Activated T-cell treated with anti-CD3 and anti-CD28 coated beads, Interleukin-2, amount 50 U/mL, for 24 hours (primary cell): ENCODE measurements around the gene SIRPA.

Experiments
- DNase-seq: peaks from one replicate; pipeline ENCODE4 v3.0.0-alpha.2; 2020
- H3K27ac Mint-ChIP-seq: 2 replicates; pipeline ENCODE4 v1.8.0; 2020; ENCODE audit warnings: mild to moderate bottlenecking, mixed read lengths
- H3K27me3 Mint-ChIP-seq: 2 replicates; pipeline ENCODE4 v1.8.0; 2020; ENCODE audit warnings: mixed read lengths
- H3K36me3 Mint-ChIP-seq: 2 replicates; pipeline ENCODE4 v1.8.0; 2020; ENCODE audit warnings: low read depth, mixed read lengths
- H3K4me1 Mint-ChIP-seq: 2 replicates; pipeline ENCODE4 v1.8.0; 2020; ENCODE audit warnings: low read depth, mixed read lengths
- H3K4me3 Mint-ChIP-seq: 2 replicates; pipeline ENCODE4 v1.8.0; 2020; ENCODE audit warnings: mild to moderate bottlenecking, moderate library complexity, mixed read lengths
- H3K9me3 Mint-ChIP-seq: 2 replicates; pipeline ENCODE4 v1.8.0; 2020; ENCODE audit warnings: mixed read lengths

The SIRPA gene

DNA sequence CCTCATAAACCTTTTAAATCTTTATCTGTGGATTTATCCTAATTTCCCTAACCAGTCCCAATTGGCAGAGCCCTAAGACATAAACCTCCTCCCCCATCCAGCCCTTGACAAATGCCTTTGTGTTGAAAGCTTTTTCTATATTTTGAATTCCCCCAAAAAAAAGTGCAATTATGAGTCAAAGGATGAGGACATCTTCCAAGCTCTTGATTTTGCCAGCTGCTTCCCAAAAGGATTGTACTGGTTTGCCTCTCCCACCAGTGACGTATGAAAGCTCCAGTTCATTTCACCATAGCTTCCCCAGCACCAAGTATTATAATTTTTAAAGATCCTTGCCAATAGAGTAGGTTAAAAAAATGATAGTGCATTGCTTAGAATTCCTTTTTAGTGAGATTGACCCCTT lies 38.9 kb downstream of the SIRPA start:
- Mint-ChIP-seq H3K9me3 (no peaks in the 10 kb centered on the region), H3K27ac (no peak overlapping the region), H3K36me3 (no peaks in the 10 kb centered on the region), H3K4me3 (no peak overlapping the region), H3K4me1 (no peaks in the 10 kb centered on the region), H3K27me3 (peaks cover 40% of the 10 kb centered on the region)
- no peak for DNase-seq

DNA sequence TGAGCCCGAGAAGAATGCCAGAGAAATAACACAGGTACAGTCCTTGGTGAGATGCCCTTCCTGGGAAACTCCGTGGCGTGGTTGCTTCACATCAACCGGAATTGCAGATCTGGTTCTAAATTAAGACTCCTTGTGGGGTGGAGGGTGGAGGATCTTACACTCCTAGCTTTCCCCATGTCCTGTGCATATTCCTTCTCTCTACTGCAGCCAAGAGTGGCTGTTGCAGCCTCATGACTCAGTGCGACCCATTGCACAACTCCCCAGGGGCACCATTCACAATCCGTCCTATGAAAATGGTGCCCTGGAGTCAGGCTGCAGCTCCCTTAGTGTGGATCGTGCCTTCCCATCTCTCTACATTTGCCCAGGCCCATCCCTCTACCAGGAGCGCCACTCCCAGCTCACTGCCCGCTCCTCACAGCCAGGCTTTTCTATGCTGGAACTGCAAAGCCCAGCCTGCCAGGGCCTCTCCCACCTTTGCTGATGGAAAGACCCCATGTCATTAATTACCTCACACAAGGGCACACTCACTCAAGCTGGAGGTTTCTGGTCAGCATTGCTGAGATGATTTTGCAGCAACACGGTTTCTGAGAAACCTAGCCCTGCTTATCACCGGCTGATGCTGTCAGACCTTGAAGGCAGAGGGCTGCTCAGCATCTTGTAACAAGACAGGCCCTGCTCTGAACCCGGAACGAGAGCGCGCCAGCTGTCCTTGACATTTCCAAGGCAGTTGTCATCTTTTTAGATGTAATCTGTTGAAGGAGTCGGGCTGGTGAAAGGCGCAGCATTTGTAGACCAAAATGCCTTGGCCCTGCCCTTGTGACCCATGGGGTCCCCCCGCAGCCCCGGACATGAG lies 39.7 kb downstream of the SIRPA start:
- H3K9me3 Mint-ChIP-seq = no peaks in the 10 kb centered on the region
- no peaks in the 10 kb centered on the region for H3K4me1 Mint-ChIP-seq
- H3K27me3 Mint-ChIP-seq = peaks cover 32% of the 10 kb centered on the region
- no peaks in the 10 kb centered on the region for H3K36me3 Mint-ChIP-seq
- DNase-seq = no peak
- H3K4me3 Mint-ChIP-seq = no peak overlapping the region
- no peak overlapping the region for H3K27ac Mint-ChIP-seq

DNA sequence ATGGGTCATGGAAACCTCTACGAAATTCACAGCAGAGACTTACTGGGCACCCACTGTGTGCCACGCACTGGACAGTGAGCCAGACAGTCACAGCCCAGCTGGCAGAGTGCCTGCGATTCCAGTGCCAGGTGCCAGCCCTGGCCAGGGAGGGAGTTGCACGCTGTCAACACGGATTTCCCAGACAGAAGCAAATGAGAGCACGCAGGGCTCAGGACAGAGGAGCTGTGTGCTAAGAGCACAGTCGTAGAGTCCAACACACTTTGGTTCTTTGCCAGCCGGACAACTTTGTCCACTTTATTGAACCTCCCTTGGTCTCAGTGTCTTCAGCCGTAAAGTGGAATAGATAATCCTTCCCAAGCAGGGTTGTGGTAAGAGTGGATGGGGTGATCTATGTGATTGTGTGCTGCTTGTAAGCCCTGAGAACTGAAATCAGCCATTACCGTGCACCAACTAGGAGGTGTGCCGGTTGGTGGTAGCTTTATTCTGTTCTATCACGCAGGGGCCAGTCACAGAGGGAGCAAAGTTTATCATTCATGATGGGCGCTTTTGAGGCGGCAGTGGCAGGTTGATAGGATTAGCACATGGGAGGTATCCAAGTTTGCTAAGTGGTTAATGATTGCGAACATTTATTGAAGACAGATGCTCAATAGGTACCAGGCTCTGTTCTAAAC lies 40.6 kb downstream of the SIRPA start:
- no peak for DNase-seq
- H3K4me1 Mint-ChIP-seq = no peaks in the 10 kb centered on the region
- H3K4me3 Mint-ChIP-seq = no peak overlapping the region
- no peaks in the 10 kb centered on the region for H3K9me3 Mint-ChIP-seq
- peaks cover 28% of the 10 kb centered on the region for H3K27me3 Mint-ChIP-seq
- H3K36me3 Mint-ChIP-seq = no peaks in the 10 kb centered on the region
- H3K27ac Mint-ChIP-seq = no peak overlapping the region

- no peak overlapping the region for H3K27ac Mint-ChIP-seq
- H3K4me1 Mint-ChIP-seq = no peaks in the 10 kb centered on the region
- H3K36me3 Mint-ChIP-seq = no peaks in the 10 kb centered on the region
- H3K9me3 Mint-ChIP-seq = no peaks in the 10 kb centered on the region
- peaks cover 25% of the 10 kb centered on the region for H3K27me3 Mint-ChIP-seq
- no peak overlapping the region for H3K4me3 Mint-ChIP-seq
- DNase-seq = no peak
These were observed 42.2 kb downstream of the SIRPA start for GRCh38 chr20:1937316-1937976.

GRCh38 chr20:1938464-1939269 lies 43.5 kb downstream of the SIRPA start:
- no peak overlapping the region for H3K27ac Mint-ChIP-seq
- H3K9me3 Mint-ChIP-seq = no peaks in the 10 kb centered on the region
- no peak overlapping the region for H3K4me3 Mint-ChIP-seq
- no peak for DNase-seq
- no peaks in the 10 kb centered on the region for H3K4me1 Mint-ChIP-seq
- peaks cover 30% of the 10 kb centered on the region for H3K27me3 Mint-ChIP-seq
- no peaks in the 10 kb centered on the region for H3K36me3 Mint-ChIP-seq

- Mint-ChIP-seq H3K4me1 (no peaks in the 10 kb centered on the region), H3K4me3 (no peak overlapping the region), H3K27ac (no peak overlapping the region), H3K36me3 (no peaks in the 10 kb centered on the region), H3K9me3 (no peaks in the 10 kb centered on the region), H3K27me3 (peaks cover 32% of the 10 kb centered on the region)
- DNase-seq = no peak
These were observed 44.0 kb downstream of the SIRPA start for GRCh38 chr20:1939270-1939595.

- no peak for DNase-seq
- H3K27me3 Mint-ChIP-seq = peaks cover 43% of the 10 kb centered on the region
- H3K4me3 Mint-ChIP-seq = no peak overlapping the region
- H3K9me3 Mint-ChIP-seq = no peaks in the 10 kb centered on the region
- H3K36me3 Mint-ChIP-seq = no peaks in the 10 kb centered on the region
- no peak overlapping the region for H3K27ac Mint-ChIP-seq
- no peaks in the 10 kb centered on the region for H3K4me1 Mint-ChIP-seq
These were observed 45.4 kb downstream of the SIRPA start for GRCh38 chr20:1940581-1940980.

GRCh38 chr20:1941226-1941625 lies 46.0 kb downstream of the SIRPA start:
- Mint-ChIP-seq H3K27ac (no peak overlapping the region), H3K4me3 (no peak overlapping the region), H3K36me3 (no peaks in the 10 kb centered on the region), H3K27me3 (peaks cover 46% of the 10 kb centered on the region), H3K4me1 (no peaks in the 10 kb centered on the region), H3K9me3 (no peaks in the 10 kb centered on the region)
- DNase-seq = no peak

DNA sequence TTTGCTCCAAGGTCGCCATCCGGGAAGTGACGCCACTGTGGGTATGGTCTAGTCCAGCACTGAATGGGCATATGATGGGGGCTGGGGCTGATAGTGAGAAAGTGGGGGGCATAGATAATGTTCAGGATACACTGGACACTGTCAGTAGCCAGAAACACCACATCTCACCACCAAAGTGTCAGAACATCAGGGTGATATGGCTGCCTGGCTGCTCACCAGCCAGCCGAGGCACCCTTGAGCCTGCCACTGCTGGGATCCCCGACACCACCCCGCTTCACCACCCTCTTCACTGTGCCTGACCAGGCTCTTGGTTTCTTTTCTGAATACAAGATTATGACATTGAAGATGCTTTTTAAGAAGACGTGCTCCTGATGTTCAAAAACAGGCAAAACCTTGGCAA lies 46.9 kb downstream of the SIRPA start:
- DNase-seq = no peak
- Mint-ChIP-seq H3K4me1 (no peaks in the 10 kb centered on the region), H3K4me3 (no peak overlapping the region), H3K27ac (no peak overlapping the region), H3K9me3 (no peaks in the 10 kb centered on the region), H3K36me3 (no peaks in the 10 kb centered on the region), H3K27me3 (peaks cover 49% of the 10 kb centered on the region)

DNA sequence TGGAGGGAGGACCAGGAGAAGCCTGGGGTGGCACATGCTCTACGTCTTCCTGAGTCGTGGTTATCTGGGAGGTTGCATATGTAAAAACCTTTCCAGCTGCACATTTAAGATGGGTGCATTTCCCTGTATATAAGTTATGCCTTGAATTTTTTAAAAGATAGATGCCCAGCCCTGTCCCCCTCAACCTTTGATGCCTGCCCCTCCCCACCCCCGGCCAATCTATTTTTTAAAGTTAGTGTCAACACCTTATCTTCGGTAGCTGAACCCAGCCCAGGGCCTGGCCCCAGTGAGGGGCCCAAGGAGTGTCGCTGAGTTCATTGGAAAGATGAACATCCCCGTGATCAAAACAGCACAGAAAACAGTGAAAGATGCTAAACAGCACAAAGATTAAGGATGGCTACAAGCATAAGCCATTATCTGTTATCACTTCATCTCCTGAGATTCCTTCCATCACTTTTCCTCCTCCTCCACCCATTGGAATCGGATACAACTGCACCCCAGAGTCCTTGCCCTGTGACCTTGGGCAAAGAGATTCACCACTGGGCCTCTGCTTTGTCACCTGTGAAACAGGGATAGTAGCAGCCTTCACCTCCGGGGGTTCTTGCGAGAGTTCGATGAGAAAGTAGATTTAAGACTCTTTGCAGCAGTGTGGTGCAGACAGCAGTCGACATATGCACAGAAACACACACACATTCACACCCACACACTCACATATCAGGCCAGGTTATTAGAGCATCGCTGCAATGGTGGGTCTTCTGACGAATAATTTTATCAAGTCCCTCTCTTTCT lies 47.5 kb downstream of the SIRPA start:
- Mint-ChIP-seq H3K9me3 (no peaks in the 10 kb centered on the region), H3K36me3 (no peaks in the 10 kb centered on the region), H3K27ac (no peak overlapping the region), H3K4me3 (no peak overlapping the region), H3K4me1 (no peaks in the 10 kb centered on the region), H3K27me3 (peaks cover 52% of the 10 kb centered on the region)
- no peak for DNase-seq

DNA sequence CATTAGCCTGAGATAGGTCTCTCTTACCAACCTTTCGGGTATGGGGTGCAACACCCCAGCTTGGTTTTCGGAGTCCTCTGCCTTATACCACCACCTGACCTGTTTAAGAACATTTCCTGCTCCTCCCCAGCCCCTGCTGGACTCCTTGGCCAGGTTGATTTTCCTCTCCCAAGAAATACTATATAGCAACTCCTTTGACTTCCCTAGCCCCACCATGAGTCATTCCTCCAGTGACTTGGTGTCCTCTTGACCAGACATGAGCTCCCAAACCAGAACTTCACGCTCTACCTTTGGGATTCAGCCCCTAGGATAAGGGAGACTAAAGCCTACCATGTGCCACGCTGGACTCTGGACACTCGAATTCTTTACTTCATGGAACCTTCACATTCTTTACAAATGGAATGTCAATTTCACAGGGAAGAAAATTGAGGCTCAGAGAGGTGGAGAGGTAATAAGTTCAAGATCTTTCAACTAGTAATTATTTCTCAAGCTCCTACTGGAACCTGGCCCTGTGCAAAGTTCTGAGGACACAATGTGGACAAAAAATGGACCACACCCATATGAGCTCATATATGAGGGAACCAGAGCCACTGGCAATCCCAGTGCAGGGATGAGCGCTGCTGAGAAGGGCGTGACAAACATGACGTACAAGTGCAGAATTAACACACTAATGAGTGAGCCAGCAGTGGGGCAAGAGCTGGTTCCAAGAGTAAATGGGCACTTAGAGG lies 48.2 kb downstream of the SIRPA start:
- H3K9me3 Mint-ChIP-seq = no peaks in the 10 kb centered on the region
- H3K36me3 Mint-ChIP-seq = no peaks in the 10 kb centered on the region
- no peaks in the 10 kb centered on the region for H3K4me1 Mint-ChIP-seq
- no peak for DNase-seq
- H3K4me3 Mint-ChIP-seq = no peak overlapping the region
- no peak overlapping the region for H3K27ac Mint-ChIP-seq
- H3K27me3 Mint-ChIP-seq = peaks cover 58% of the 10 kb centered on the region

DNA sequence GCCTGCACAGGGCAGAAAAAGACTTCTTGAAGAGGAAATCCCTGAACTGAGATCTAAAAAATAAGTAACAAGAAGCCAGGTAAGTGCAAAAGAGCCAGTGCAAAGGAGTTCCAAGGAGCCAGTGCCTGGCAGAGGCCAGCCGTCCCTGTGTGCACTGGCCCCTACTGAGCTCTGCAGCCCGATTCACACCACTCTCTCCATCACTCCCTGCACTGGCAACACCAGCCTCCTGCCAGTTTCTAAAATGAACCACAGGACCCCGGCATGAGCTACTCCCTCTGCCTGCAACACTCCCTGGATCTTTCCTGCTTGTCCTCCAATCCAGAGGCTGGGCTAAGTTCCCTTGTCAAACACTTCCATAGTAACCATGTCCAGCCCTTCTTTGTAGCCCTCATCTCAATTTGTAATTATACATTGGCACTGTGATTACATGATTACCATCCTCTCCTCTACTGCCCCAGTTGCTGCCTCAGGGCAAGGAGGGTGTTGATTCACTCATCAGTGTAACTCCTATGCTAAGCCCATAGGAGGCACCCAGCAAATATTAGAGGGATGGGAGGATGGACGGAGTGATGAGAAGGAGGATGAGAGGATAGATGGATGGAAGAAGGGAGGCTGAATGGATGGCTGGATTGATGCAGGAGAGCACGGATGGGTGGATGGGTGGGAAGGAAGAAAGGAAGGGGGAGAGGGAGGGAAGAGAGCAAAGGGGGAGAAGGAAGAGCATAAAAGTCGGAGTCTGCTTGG lies 49.3 kb downstream of the SIRPA start:
- H3K27me3 Mint-ChIP-seq = peaks cover 64% of the 10 kb centered on the region
- H3K27ac Mint-ChIP-seq = no peak overlapping the region

GRCh38 chr20:1945134-1945618 lies 50.0 kb downstream of the SIRPA start:
- H3K4me1 Mint-ChIP-seq = no peaks in the 10 kb centered on the region
- H3K27me3 Mint-ChIP-seq = peaks cover 64% of the 10 kb centered on the region
- no peak overlapping the region for H3K27ac Mint-ChIP-seq
- DNase-seq = no peak
- no peaks in the 10 kb centered on the region for H3K9me3 Mint-ChIP-seq
- H3K4me3 Mint-ChIP-seq = no peak overlapping the region
- H3K36me3 Mint-ChIP-seq = no peaks in the 10 kb centered on the region

More for the DNA sequence above, 49.3 kb downstream of the SIRPA start:
- no peaks in the 10 kb centered on the region for H3K36me3 Mint-ChIP-seq
- no peaks in the 10 kb centered on the region for H3K4me1 Mint-ChIP-seq
- H3K9me3 Mint-ChIP-seq = no peaks in the 10 kb centered on the region
- H3K4me3 Mint-ChIP-seq = no peak overlapping the region
- DNase-seq = no peak
